Activated CD8-positive, alpha-beta T cell treated with anti-CD3 and anti-CD28 coated beads for 36 hours (primary cell): ENCODE data around the gene CGB5. TPM values are rescaled to one million over a fixed set of nuclear protein-coding genes. Genes with fewer than 3 reads are reported as not detected.

Source experiments
- ATAC-seq: fragments of 200-7000 bp; cut with Tn5 transposase; one replicate; pipeline ENCODE4 v1.10.0; 2021; ENCODE audit warnings: mild to moderate bottlenecking, moderate library complexity
- CTCF ChIA-PET: fragments of 350-600 bp; sonication (Branson Sonifier 250); formaldehyde crosslinking; loops from one replicate; lab custom pipeline; 2021; ENCODE audit warnings: antibody characterized with exemption; lab: Charles Lee
- POLR2A ChIA-PET: fragments of 350-600 bp; sonication (Branson Sonifier 250); formaldehyde crosslinking; loops from one replicate; lab custom pipeline; 2021; ENCODE audit warnings: antibody characterized with exemption; lab: Charles Lee
- DNase-seq: peaks from one replicate; pipeline ENCODE4 v3.0.0-alpha.2; 2020
- H3K27ac Mint-ChIP-seq: one replicate; pipeline ENCODE4 v1.8.0; 2021; ENCODE audit warnings: mild to moderate bottlenecking, mixed read lengths
- H3K27me3 Mint-ChIP-seq: one replicate; pipeline ENCODE4 v1.8.0; 2021; ENCODE audit warnings: mixed read lengths
- H3K36me3 Mint-ChIP-seq: one replicate; pipeline ENCODE4 v1.8.0; 2021; ENCODE audit warnings: low read depth, mixed read lengths
- H3K4me1 Mint-ChIP-seq: one replicate; pipeline ENCODE4 v1.8.0; 2021; ENCODE audit warnings: low read depth, mixed read lengths
- H3K4me3 Mint-ChIP-seq: one replicate; pipeline ENCODE4 v1.8.0; 2021; ENCODE audit warnings: mild to moderate bottlenecking, moderate library complexity, mixed read lengths
- H3K9me3 Mint-ChIP-seq: one replicate; pipeline ENCODE4 v1.8.0; 2021; ENCODE audit warnings: mixed read lengths
- intact Hi-C: fragments of 100-400 bp; cut with micrococcal nuclease; formaldehyde crosslinking; loops from one replicate; pipeline ENCODE4 v1.10.0; 2022
- total RNA-seq, 2 experiments: library from RNA; stranded (reverse); gene quantifications; one replicate each; pipeline ENCODE4 v1.2.3, GENCODE V29; 2021
- TF ChIP-seq, protein P1 (sequence below): fragments of 200-600 bp; IDR thresholded peaks from one replicate; pipeline ENCODE4 v1.8.0; 2022; ENCODE audit warnings: antibody characterized with exemption, mild to moderate bottlenecking

The CGB5 gene
- total RNA-seq, 2 experiments from 2014 or later: not detected

DNA sequence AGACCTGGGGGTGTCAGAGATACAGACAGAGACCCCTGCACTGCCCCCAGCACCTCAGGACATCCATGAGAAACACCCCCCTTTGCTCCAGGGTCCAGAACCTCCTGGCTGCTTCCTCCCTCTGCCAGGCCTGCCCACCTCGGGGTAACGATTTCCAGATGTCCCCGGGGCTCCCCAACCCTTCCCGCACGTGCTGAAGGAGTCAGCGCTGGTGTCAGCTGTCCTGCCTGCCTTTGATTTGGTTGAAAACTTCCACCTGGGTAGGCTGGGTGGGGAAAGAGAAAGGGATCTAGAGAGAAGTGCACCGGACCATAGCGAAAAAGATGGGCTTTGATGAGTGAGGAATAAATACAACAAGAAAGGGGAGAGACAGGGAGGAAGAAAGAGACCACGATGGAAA is 15.4 kb downstream of the CGB5 start:
- intact Hi-C loops: no loop called here

DNA sequence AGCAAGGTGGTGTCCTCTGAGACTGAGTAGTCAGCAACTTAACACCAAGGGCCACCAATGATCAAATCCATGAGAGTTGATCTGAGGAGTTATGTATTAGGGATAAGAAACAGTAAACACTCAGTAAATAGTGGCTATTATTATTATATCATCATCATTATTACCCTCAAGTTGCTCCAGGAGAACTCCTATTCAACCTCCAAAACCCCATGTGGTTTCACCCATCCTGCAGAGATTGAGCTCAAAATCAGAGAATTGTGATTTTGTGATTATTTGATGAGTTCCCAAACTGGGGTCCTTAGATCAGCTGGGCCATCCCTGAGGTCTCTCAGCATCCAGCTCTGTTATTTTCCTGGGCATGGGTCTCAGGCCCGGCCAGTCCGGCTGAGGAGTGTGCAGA is 17.4 kb downstream of the CGB5 start:
- Mint-ChIP-seq H3K9me3 (no peaks in the 10 kb centered on the region), H3K27me3 (peaks cover 51% of the 10 kb centered on the region), H3K4me1 (peaks cover 18% of the 10 kb centered on the region), H3K36me3 (no peaks in the 10 kb centered on the region), H3K4me3 (no peak overlapping the region), H3K27ac (no peak overlapping the region)
- POLR2A ChIA-PET: interaction anchor here (1.2 kb wide), 1 partner anchor 156 kb away, joined by 3 read pairs; no protein-coding TSS in a partner anchor
- ATAC-seq (no peak), DNase-seq (no peak)
- intact Hi-C loops: no loop called here
- TF ChIP-seq, protein P1, sequence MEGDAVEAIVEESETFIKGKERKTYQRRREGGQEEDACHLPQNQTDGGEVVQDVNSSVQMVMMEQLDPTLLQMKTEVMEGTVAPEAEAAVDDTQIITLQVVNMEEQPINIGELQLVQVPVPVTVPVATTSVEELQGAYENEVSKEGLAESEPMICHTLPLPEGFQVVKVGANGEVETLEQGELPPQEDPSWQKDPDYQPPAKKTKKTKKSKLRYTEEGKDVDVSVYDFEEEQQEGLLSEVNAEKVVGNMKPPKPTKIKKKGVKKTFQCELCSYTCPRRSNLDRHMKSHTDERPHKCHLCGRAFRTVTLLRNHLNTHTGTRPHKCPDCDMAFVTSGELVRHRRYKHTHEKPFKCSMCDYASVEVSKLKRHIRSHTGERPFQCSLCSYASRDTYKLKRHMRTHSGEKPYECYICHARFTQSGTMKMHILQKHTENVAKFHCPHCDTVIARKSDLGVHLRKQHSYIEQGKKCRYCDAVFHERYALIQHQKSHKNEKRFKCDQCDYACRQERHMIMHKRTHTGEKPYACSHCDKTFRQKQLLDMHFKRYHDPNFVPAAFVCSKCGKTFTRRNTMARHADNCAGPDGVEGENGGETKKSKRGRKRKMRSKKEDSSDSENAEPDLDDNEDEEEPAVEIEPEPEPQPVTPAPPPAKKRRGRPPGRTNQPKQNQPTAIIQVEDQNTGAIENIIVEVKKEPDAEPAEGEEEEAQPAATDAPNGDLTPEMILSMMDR: no peak
- CTCF ChIA-PET: interaction anchor here (1.1 to 2.1 kb wide), 2 partner anchors 37 to 61 kb away, joined by 3 to 10 read pairs; no protein-coding TSS in a partner anchor

More for the DNA sequence above, 15.4 kb downstream of the CGB5 start:
- TF ChIP-seq, protein P1: no peak
- Mint-ChIP-seq H3K4me1 (peaks cover 18% of the 10 kb centered on the region), H3K9me3 (no peaks in the 10 kb centered on the region), H3K36me3 (no peaks in the 10 kb centered on the region), H3K27ac (no peak overlapping the region), H3K27me3 (peaks cover 45% of the 10 kb centered on the region), H3K4me3 (no peak overlapping the region)
- CTCF ChIA-PET: interaction anchor here (1.4 to 2.1 kb wide), 3 partner anchors 39 to 62 kb away, joined by 4 to 10 read pairs (median 7); partner anchors contain the start of gene LIN7B
- POLR2A ChIA-PET: interaction anchor here (1.0 to 2.1 kb wide), 2 partner anchors 47 to 276 kb away, joined by 4 to 5 read pairs; no protein-coding TSS in a partner anchor
- ATAC-seq: no peak
- DNase-seq: no peak

DNA sequence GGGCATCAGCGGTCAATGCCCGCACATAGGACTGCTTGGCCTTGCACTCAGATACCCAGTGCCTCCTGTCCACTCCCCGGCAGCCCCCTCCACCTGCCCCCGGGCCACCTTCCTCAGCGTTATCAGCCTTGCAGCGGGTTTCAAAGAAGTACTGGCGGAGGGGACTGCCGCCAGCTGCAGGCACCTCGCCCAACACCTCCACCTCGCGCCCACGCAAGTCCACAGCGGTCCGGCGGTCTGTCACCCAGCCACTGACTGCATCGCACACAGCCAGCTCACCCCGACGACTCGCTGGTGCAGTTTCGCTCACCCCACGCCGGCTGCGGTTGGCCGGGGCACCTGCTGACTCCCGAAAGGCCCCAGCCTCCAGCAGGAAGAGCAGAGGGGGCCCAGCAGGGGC is 17.8 kb downstream of the CGB5 start:
- TF ChIP-seq, protein P1: no peak
- Mint-ChIP-seq H3K9me3 (no peaks in the 10 kb centered on the region), H3K4me1 (peaks cover 17% of the 10 kb centered on the region), H3K36me3 (no peaks in the 10 kb centered on the region), H3K4me3 (no peak overlapping the region), H3K27ac (no peak overlapping the region), H3K27me3 (peaks cover 55% of the 10 kb centered on the region)
- CTCF ChIA-PET: interaction anchor here (0.8 kb wide), 1 partner anchor 36 kb away, joined by 3 read pairs; no protein-coding TSS in a partner anchor
- ATAC-seq (peak; percentile 15), DNase-seq (peak; percentile 39)
- POLR2A ChIA-PET: no interaction called here
- intact Hi-C loops: no loop called here

DNA sequence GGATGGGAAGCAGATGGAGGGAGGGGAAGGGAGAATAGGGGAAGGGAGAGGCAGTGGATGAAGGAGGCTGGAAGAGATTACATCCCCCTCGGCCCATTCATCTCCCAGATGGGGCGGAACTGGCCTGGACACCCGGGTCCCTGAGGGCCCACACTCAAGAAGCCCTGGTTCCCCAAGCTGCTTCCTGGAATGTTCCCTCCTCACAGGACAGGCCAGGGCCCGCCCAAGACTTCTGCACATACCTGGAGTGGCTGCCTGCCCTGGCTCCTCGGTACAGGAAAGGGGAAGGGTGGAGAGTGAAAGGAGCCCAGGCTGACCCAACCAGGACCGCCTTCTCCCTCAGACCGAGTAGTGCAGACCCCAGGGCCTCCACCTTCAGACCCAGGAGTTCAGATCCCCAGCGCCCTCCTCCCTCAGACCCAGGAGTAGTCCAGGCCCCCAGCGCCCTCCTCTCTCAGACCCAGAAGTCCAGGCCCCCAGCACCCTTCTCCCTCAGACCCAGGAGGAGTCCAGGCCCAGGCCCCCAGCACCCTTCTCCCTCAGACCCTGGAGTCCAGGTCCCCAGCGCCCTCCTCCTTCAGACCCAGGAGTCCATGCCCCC is 20.5 kb downstream of the CGB5 start:
- no peak for ATAC-seq
- intact Hi-C loops: no loop called here
- Mint-ChIP-seq H3K9me3 (no peaks in the 10 kb centered on the region), H3K4me3 (no peak overlapping the region), H3K27ac (no peak overlapping the region), H3K27me3 (peaks cover 50% of the 10 kb centered on the region), H3K4me1 (no peaks in the 10 kb centered on the region), H3K36me3 (no peaks in the 10 kb centered on the region)
- DNase-seq: no peak
- POLR2A ChIA-PET: no interaction called here
- TF ChIP-seq, protein P1: no peak
- CTCF ChIA-PET: no interaction called here
